ENCODE results near the gene COL11A2.

COL11A2 gene

DNA sequence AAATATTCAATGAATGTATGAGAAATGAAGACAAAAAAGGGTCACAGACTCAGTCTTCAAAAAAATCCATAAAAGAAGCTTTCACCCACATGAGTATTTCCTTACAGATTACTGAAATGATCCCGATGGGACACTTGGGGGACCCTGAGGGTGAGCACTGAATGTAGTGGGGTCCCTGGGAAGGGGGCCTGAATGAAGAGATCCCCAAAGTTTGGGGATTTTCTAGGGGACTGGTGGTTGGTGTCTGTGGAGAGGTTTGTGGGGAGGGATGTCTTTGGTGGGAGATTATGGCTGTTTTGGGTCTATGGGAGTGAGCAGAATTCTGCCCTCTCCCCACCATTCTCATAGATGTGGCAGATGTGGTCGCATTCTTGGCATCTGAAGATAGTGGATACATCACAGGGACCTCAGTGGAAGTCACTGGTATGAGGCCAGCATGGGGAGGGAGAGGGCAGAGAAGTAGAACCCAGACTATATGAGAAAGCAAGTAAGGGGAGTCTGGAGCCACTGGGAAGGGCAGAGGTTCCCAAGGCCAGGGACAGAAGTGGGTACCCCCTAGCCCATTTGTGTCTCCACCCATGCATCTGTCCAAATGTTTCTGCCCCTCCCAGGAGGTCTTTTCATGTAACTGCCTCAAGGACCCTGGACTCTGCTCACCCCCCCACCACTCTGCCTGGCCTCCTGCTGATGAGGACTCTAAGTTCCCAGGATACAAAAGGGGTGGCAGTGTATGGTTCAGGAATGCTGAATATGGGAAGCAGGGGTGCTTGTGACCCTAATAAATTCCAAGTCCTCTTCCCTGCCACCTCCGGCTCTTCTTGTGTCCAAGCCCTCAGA, 14.0 kb upstream of the COL11A2 start:
- DNase-seq, result no peak

DNA sequence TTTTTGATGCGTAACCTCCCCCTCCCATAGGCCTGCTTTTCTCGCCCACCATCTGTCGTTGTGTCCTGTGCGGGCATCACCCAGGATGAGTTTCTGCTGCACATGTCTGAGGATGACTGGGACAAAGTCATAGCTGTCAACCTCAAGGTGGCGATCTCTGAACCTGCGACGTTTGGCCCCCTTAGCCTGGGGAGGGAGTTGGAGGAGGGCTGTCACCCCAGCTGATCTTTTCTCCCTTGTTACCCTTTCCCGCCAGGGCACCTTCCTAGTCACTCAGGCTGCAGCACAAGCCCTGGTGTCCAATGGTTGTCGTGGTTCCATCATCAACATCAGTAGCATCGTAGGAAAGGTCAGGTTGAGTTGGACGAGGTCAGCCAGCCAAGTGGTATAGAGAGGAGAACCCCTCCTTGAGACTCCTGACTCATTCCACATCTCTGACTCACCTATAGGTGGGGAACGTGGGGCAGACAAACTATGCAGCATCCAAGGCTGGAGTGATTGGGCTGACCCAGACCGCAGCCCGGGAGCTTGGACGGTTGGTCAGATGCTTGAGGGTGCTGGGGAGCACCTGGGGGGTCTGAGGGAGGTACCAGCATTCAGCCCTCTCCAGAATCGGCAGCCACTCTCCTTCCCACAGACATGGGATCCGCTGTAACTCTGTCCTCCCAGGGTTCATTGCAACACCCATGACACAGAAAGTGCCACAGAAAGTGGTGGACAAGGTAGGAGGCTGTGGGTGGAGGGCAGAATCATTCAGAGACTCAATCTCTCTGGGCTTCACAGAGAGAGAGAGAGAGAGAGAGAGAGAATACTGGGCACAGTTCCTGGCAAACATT, 13.1 kb upstream of the COL11A2 start:
- no peak for DNase-seq

DNA sequence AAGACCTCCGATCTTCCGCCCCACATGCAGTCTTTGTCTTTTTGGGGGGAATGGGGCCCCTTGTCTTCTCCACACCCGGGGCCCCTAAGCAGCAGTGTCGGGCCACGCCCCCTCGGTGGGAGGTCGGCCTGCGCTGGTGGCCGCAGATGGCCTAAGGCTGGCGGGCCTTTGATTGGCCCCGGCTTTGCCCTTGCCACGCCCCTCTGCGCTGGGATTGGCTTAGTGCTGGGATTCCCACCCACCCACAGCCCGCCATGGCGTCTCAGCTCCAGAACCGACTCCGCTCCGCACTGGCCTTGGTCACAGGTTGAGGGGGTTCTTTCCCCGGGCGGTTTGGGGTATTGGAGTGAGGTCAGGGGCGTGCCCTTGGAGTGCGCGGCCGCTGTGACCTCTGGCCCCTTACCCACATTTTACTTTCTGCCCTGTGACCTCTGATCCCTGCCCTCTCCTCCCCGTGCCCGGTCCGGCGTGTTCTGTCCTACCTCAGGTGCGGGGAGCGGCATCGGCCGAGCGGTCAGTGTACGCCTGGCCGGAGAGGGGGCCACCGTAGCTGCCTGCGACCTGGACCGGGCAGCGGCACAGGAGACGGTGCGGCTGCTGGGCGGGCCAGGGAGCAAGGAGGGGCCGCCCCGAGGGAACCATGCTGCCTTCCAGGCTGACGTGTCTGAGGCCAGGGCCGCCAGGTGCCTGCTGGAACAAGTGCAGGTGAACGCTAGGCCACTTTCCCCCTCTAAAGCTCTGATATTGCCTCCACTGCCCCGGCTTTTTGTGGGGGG, 12.3 kb upstream of the COL11A2 start, which contains the start of gene HSD17B8:
HSD17B8 (plus strand) TSS at position 241 of the 776 bp plus-strand sequence; CDS start at position 255, 14 bp downstream.
- peak; percentile 84 for DNase-seq

DNA sequence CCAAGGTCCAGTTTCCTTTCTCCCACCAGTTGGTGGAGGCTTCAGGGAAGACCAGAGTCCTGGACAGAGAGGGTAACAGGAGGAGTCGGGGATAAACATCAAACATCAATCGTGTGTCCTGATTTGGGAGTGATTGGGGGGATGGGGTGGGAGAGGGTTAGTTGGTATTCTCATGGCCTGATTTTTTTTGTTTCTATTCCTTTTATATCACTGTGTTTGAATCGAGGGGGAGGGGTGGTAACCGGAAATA, 11.8 kb upstream of the COL11A2 start:
- DNase-seq, result no peak

GRCh38 chr6:33203443-33204164, 11.3 kb upstream of the COL11A2 start:
- DNase-seq, result no peak

DNA sequence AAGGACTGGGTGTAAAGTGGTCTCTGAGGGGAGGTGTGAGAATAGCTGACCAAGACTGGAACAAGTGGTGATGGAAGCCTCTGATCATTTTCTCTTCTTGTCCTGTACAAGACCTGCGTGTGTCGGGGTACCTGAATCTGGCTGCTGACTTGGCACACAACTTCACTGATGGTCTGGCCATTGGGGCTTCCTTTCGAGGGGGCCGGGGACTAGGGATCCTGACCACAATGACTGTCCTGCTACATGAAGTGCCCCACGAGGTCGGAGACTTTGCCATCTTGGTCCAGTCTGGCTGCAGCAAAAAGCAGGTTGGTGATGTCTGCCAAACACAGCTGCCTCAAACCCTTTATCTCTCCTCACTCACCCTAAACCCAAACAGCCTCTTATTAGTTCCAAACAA, 10.5 kb upstream of the COL11A2 start:
- no peak for DNase-seq

GRCh38 chr6:33201935-33202334, 9.7 kb upstream of the COL11A2 start:
- DNase-seq, result no peak

DNA sequence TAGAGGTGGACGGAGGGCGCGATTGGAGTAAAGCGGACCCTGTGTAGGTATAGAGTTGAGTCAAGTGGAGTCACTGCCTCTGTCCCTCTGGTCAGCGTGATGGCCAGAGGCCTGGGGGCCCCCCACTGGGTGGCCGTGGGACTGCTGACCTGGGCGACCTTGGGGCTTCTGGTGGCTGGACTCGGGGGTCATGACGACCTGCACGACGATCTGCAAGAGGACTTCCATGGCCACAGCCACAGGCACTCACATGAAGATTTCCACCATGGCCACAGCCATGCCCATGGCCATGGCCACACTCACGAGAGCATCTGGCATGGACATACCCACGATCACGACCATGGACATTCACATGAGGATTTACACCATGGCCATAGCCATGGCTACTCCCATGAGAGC, 8.9 kb upstream of the COL11A2 start:
- DNase-seq, result no peak

DNA sequence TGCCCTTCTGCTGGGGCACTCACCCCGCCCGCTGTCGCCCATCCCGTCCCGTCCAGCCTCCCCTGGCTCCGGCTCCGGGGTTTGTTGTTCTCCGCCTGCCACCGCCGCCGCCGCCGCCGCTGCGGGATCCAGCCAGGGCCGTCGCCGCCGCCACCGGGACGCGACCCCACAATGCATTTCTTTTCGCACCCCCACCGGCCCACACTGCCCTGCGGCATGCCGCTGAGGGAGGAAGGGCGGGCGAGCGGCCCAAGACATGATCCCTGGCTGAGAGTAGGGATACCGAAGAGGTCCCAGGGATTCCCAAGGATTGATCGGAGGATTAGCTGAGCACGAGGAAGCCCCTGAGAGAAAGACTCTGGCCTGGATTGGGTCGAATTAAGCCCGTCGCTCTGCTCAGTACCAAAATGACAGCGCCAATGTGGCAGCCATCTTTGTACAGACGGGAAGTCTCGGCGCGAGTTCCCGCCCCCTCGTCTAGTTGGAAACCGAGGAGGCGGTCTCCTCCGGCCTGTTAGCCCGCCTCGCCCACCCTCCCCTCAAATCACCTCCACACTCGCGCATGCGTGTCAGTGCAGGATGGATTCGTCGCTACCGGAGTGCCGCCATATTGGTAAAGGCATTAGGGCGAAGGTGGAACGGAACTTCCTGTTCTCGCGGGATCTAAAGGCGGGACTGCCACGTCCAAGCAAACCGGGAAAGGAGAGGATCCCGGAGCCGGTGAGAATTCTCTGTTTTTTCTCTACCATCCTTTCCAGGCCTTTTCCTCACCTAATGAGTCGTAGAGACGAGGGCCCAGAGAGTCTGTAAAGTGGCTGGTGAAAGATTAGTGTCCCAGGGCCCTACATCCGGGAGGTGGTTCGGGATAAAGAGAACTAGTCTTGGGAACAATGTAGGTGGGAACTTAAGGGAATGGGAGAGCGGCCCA, 8.2 kb upstream of the COL11A2 start, which contains the start of the genes RXRB and SLC39A7:
RXRB (minus strand) TSS at position 447 of the 928 bp plus-strand sequence; CDS start at position 258, 189 bp downstream.
SLC39A7 (plus strand) TSS at position 649 of the 928 bp plus-strand sequence. CDS start 379 bp downstream, outside the sequence.
- peak; percentile 99 for DNase-seq

GRCh38 chr6:33199687-33200218, 7.5 kb upstream of the COL11A2 start:
- peak; percentile 32 for DNase-seq

DNA sequence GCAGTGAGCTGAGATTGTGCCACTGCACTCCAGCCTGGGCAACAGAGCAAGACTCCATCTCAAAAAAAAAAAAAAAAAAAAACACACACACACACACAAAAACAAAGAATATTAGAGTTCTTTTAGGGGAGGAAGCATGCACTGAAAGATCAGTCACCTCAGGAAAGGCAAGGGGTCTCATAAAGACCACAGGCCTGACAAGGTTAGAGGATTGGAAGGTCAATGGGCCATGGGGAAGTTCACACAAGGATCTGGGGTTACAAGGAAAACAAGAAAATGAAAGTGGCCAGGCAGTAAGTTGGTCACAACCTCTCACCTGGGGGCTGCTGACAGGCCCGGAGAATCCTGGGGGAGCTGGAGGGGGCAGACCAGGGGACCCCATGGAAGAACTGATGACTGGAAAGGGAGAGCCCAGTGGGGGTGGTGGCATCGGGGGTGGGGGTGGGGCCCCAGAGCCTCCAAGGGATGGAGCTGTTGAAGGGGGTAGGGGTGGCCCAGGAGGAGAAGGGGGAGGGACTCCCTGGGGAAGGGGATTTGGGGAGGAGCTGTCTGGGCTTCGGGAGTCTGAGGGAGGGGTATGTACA, 6.7 kb upstream of the COL11A2 start:
- DNase-seq, result no peak

- DNase-seq, result no peak
Observed at GRCh38 chr6:33198159-33198852, 6.0 kb upstream of the COL11A2 start.

- peak; percentile 53 for DNase-seq
Observed at GRCh38 chr6:33197431-33198048, 5.3 kb upstream of the COL11A2 start.

GRCh38 chr6:33195304-33196165, 3.3 kb upstream of the COL11A2 start:
- no peak for DNase-seq

GRCh38 chr6:33194431-33194979, 2.2 kb upstream of the COL11A2 start:
- no peak for DNase-seq

GRCh38 chr6:33193619-33194018, 1.4 kb upstream of the COL11A2 start:
- no peak for DNase-seq

GRCh38 chr6:33192671-33193602, 670 bp upstream of the COL11A2 start:
- no peak for DNase-seq

All from GDM1 (cell line).